ENCODE results near the gene HOATZ.

Gene HOATZ

DNA sequence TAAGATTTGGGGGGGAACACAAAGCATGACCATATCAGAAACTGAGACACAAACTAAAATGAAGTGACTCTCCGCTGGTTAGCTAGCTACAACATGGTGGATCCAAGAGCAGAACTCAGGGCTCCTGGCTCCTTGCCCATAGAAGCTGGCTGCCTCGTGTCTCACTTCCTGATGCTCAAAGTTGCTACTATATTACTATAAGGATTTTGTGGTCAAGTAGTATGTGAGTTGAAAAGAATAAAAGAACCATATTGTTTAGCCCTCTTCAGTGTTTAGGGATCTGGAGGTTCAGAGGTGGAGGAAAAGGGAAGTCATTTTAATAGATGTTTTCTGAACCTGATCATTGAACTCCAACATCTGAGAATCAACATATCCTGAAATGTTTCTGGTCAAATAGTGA is 70.8 kb downstream of the HOATZ start:
- DNase-seq = no peak

DNA sequence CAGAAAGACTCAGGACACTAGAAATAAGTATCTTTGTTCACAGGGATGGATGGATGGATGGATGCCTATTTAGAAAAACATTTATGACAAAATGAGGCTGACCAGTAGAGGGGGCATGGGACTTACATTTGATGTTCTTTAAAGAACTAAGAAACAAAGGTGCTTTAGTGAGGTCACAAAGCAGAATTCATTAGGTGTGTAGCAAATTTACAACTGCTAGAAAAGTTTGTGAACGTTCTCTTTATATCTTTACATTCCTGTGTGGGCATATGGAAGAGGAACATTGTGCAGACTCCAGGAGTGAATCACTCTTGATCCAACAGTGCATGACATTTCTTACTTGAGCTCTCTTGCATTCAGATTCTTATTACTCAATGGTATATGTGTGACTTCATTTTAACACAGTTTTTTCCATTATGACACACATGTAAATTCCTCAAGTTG is 71.8 kb downstream of the HOATZ start:
- DNase-seq = peak; percentile 69

Data from activated effector memory CD4-positive, alpha-beta T cell treated with anti-CD3 and anti-CD28 coated beads, Interleukin-2, amount 50 U/mL, for 16 hours (primary cell).